Measurements from ENCODE around the gene TPRX2. TPM values are rescaled to one million over a fixed set of nuclear protein-coding genes. Genes with fewer than 3 reads are reported as not detected.

The TPRX2 gene
- total RNA-seq, 1 experiment from 2014 or later: not detected

GRCh38 chr19:47861630-47862029 is 2.6 kb downstream of the TPRX2 start:
- Histone ChIP-seq H3F3A (ENCODE audit: low read length, unreplicated experiment) (no peaks in the 10 kb centered on the region), H3K27me3 (ENCODE audit: low read length) (no peaks in the 10 kb centered on the region), H3K4me2 (ENCODE audit: low read length) (no peak overlapping the region), H3K9ac (ENCODE audit: low read length) (no peak overlapping the region), H4K20me1 (ENCODE audit: low read length) (no peaks in the 10 kb centered on the region), H3K9me3 (ENCODE audit: low read length) (no peaks in the 10 kb centered on the region), H3K4me1 (ENCODE audit: insufficient read depth, low read length) (no peaks in the 10 kb centered on the region), H3K79me2 (ENCODE audit: low read length) (no peaks in the 10 kb centered on the region), H3K9me2 (replicated peaks; ENCODE audit: low read length) (no peaks in the 10 kb centered on the region), H3K4me3 (ENCODE audit: low read length) (no peak overlapping the region), H3K27ac (ENCODE audit: low read length) (no peak overlapping the region), H2AFZ (ENCODE audit: low read length) (no peak overlapping the region), H3K36me3 (ENCODE audit: low read depth, low read length) (no peaks in the 10 kb centered on the region; the same call in 1 of the 2 replicates)
- no peak for DNase-seq
- no peak for TF ChIP-seq EZH2 (IDR thresholded peaks at IDR 0.05; ENCODE audit: low read length, unreplicated experiment)
- TF ChIP-seq EZH2phosphoT487 (IDR thresholded peaks at IDR 0.05; ENCODE audit: borderline replicate concordance, low read length): no peak
- TF ChIP-seq CTCF (conservative IDR thresholded peaks at IDR 0.05; ENCODE audit: low read depth, low read length): no peak
- intact Hi-C loops (cut with micrococcal nuclease): loop anchor here (5.0 kb wide), 1 partner anchor 49 kb away; no protein-coding TSS in a partner anchor
- BruUV-seq (replicated peaks): no TSS peak
- ATAC-seq: no peak
- ChIA-PET CTCF (no interaction called here), POLR2A (ENCODE audit: unreplicated experiment) (no interaction called here)

- peak; percentile 98 for ATAC-seq
- POLR2A ChIA-PET (ENCODE audit: unreplicated experiment): no interaction called here
Measured at GRCh38 chr19:47863514-47863936, 4.5 kb downstream of the TPRX2 start.

More at GRCh38 chr19:47863514-47863936, 4.5 kb downstream of the TPRX2 start:
- no peaks in the 10 kb centered on the region for H3K27me3 ChIP-seq (ENCODE audit: low read length)
- BruUV-seq (replicated peaks): no TSS peak
- no peaks in the 10 kb centered on the region; the same call in 1 of the 2 replicates for H3K36me3 ChIP-seq (ENCODE audit: low read depth, low read length)
- H3K9me2 ChIP-seq (replicated peaks; ENCODE audit: low read length): no peaks in the 10 kb centered on the region
- CTCF ChIA-PET: no interaction called here
- H3K9ac ChIP-seq (ENCODE audit: low read length): no peak overlapping the region
- H3K79me2 ChIP-seq (ENCODE audit: low read length): no peaks in the 10 kb centered on the region
- no peak overlapping the region for H3K4me2 ChIP-seq (ENCODE audit: low read length)
- 0 out of 2 replicates have a peak overlapping the region, but pooled peaks have one; percentile 57 for H2AFZ ChIP-seq (ENCODE audit: low read length)
- H3K4me3 ChIP-seq (ENCODE audit: low read length): no peak overlapping the region
- peak; percentile 89 for TF ChIP-seq CTCF (conservative IDR thresholded peaks at IDR 0.05; ENCODE audit: low read depth, low read length)
- TF ChIP-seq EZH2 (IDR thresholded peaks at IDR 0.05; ENCODE audit: low read length, unreplicated experiment): no peak
- intact Hi-C loops (cut with micrococcal nuclease): loop anchor here (5.0 kb wide), 1 partner anchor 51 kb away; no protein-coding TSS in a partner anchor
- H3K4me1 ChIP-seq (ENCODE audit: insufficient read depth, low read length): no peaks in the 10 kb centered on the region
- H4K20me1 ChIP-seq (ENCODE audit: low read length): no peaks in the 10 kb centered on the region
- H3F3A ChIP-seq (ENCODE audit: low read length, unreplicated experiment): no peaks in the 10 kb centered on the region
- no peaks in the 10 kb centered on the region for H3K9me3 ChIP-seq (ENCODE audit: low read length)
- no peak overlapping the region for H3K27ac ChIP-seq (ENCODE audit: low read length)
- peak; percentile 79 for DNase-seq

Data from PC-3 (cell line).